ENCODE measurements around the gene RPL36A. TPM values are rescaled to one million over a fixed set of nuclear protein-coding genes. Genes with fewer than 3 reads are reported as not detected.

The RPL36A gene
- total RNA-seq, 6 donors from 2014 or later: 165 to 641 (median 228) TPM

GRCh38 chrX:101391831-101392230 lies 1.0 kb downstream of the RPL36A start:
- peak overlapping the region in 3 of 4 donors; percentile 38 to 63 (median 58) for H3K4me3 ChIP-seq
- 30 to 56% methylated on average over 6 of the region's 6 CpGs for WGBS, 2 donors
- ATAC-seq (ENCODE audit: low FRiP score in 2 of 2): no peak
- H3K9me3 ChIP-seq: no peaks in the 10 kb centered on the region
- TF ChIP-seq EP300 (IDR thresholded peaks at IDR 0.05): no peak
- no peak for TF ChIP-seq POLR2AphosphoS5 (IDR thresholded peaks at IDR 0.05)
- TF ChIP-seq POLR2A (IDR thresholded peaks at IDR 0.05): no peak
- TF ChIP-seq CTCF (IDR thresholded peaks at IDR 0.05): no peak
- peaks cover 0 to 6% (median 4%) of the 10 kb centered on the region in 4 donors for H3K4me1 ChIP-seq
- H3K36me3 ChIP-seq: peaks cover 0 to 13% (median 0%) of the 10 kb centered on the region in 4 donors
- H3K27ac ChIP-seq: peak overlapping the region in 3 of 4 donors; percentile 72 to 81 (median 76)
- H3K27me3 ChIP-seq: no peaks in the 10 kb centered on the region
- no peak for DNase-seq

- Histone ChIP-seq H3K4me3 (no peak overlapping the region), H3K4me1 (peaks cover 0 to 6% (median 4%) of the 10 kb centered on the region in 4 donors), H3K27me3 (no peaks in the 10 kb centered on the region), H3K9me3 (no peaks in the 10 kb centered on the region), H3K36me3 (peaks cover 0 to 13% (median 0%) of the 10 kb centered on the region in 4 donors), H3K27ac (no peak overlapping the region)
- ATAC-seq (ENCODE audit: low FRiP score in 2 of 2): no peak
- TF ChIP-seq CTCF (IDR thresholded peaks at IDR 0.05) (no peak), EP300 (IDR thresholded peaks at IDR 0.05) (no peak), POLR2AphosphoS5 (IDR thresholded peaks at IDR 0.05) (no peak), POLR2A (IDR thresholded peaks at IDR 0.05) (no peak)
- 86 to 92% methylated on average over 11 of the region's 11 CpGs for WGBS, 2 donors
- no peak for DNase-seq
Observed at GRCh38 chrX:101393530-101394305, 2.9 kb downstream of the RPL36A start.

- H3K27me3 ChIP-seq: no peaks in the 10 kb centered on the region
- no peak overlapping the region for H3K4me3 ChIP-seq
- no peaks in the 10 kb centered on the region for H3K9me3 ChIP-seq
- peaks cover 0 to 13% (median 0%) of the 10 kb centered on the region in 4 donors for H3K36me3 ChIP-seq
- DNase-seq: no peak
- H3K4me1 ChIP-seq: peaks cover 0 to 6% (median 4%) of the 10 kb centered on the region in 4 donors
- no peak for TF ChIP-seq CTCF (IDR thresholded peaks at IDR 0.05)
- no peak for TF ChIP-seq EP300 (IDR thresholded peaks at IDR 0.05)
- no peak for TF ChIP-seq POLR2A (IDR thresholded peaks at IDR 0.05)
- no peak for TF ChIP-seq POLR2AphosphoS5 (IDR thresholded peaks at IDR 0.05)
- ATAC-seq (ENCODE audit: low FRiP score in 2 of 2): no peak
- no peak overlapping the region for H3K27ac ChIP-seq
Observed at GRCh38 chrX:101394372-101394771, 3.6 kb downstream of the RPL36A start.

GRCh38 chrX:101395789-101396188 lies 5.0 kb downstream of the RPL36A start:
- Histone ChIP-seq H3K27me3 (no peaks in the 10 kb centered on the region), H3K27ac (no peak overlapping the region), H3K4me1 (peaks cover 0 to 6% (median 4%) of the 10 kb centered on the region in 4 donors), H3K9me3 (no peaks in the 10 kb centered on the region), H3K4me3 (no peak overlapping the region), H3K36me3 (peaks cover 0 to 20% (median 0%) of the 10 kb centered on the region in 4 donors)
- DNase-seq (no peak), ATAC-seq (ENCODE audit: low FRiP score in 2 of 2) (no peak)
- 70 to 82% methylated on average over 1 of the region's 1 CpG for WGBS, 2 donors
- TF ChIP-seq CTCF (IDR thresholded peaks at IDR 0.05): no peak
- no peak for TF ChIP-seq POLR2A (IDR thresholded peaks at IDR 0.05)
- no peak for TF ChIP-seq EP300 (IDR thresholded peaks at IDR 0.05)
- TF ChIP-seq POLR2AphosphoS5 (IDR thresholded peaks at IDR 0.05): no peak

Data from upper lobe of left lung (tissue), 6 donors.